ENCODE measurements around the gene RAPGEF5. TPM values are rescaled to one million over a fixed set of nuclear protein-coding genes. Genes with fewer than 3 reads are reported as not detected.

Gene RAPGEF5
- total RNA-seq, 3 donors from 2014 or later: 18.7 to 78.0 (median 41.9) TPM

DNA sequence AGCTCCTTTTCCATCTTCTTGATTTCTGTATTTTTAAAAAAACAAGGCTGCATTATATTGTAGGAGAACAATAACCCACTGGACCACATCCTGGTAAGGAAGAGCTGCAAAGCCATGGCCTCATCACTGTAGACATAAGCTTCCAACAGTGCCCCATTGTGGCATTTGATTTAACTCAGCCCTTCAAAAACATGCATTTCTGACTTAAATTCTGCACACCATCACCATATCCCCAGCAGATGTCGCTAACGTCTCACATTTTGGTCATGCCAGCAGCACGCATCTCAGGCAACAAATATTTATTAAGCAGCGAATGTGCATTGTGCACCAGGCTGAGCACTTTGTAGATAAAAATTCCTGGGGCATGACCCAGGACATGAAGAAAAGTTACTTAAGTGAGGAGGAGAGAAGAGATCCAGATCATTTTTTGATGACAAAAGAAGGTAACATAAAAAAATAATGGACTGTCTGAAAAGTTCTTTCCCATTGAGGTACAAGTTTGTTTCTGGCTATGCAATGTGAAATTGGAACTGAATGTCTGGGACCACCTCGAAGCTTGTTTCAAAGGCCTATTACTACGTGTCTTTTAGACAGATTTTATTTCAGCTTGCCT, 246.6 kb downstream of the RAPGEF5 start:
- peak; percentile 83 to 97 (median 87) for TF ChIP-seq CTCF (IDR thresholded peaks at IDR 0.05)
- TF ChIP-seq POLR2A (IDR thresholded peaks at IDR 0.05): no peak
- TF ChIP-seq POLR2AphosphoS5 (IDR thresholded peaks at IDR 0.05): no peak
- Histone ChIP-seq H3K36me3 (no peaks in the 10 kb centered on the region), H3K27me3 (no peaks in the 10 kb centered on the region), H3K9me3 (no peaks in the 10 kb centered on the region), H3K27ac (no peak overlapping the region), H3K4me1 (no peaks in the 10 kb centered on the region), H3K4me3 (no peak overlapping the region)
- intact Hi-C loops (cut with DNase I; ENCODE audit: low total_unique reads): no loop called here
- DNase-seq (ENCODE audit: low spot score in 2 of 2): peak in 1 of 2 donors; percentile 63

GRCh38 chr7:22109761-22110160, 247.2 kb downstream of the RAPGEF5 start:
- no peaks in the 10 kb centered on the region for H3K36me3 ChIP-seq
- TF ChIP-seq CTCF (IDR thresholded peaks at IDR 0.05): no peak
- no peak for TF ChIP-seq POLR2A (IDR thresholded peaks at IDR 0.05)
- TF ChIP-seq POLR2AphosphoS5 (IDR thresholded peaks at IDR 0.05): no peak
- H3K27ac ChIP-seq: no peak overlapping the region
- DNase-seq (ENCODE audit: low spot score in 2 of 2): no peak
- no peak overlapping the region for H3K4me3 ChIP-seq
- no peaks in the 10 kb centered on the region for H3K9me3 ChIP-seq
- no peaks in the 10 kb centered on the region for H3K4me1 ChIP-seq
- intact Hi-C loops (cut with DNase I; ENCODE audit: low total_unique reads): no loop called here
- H3K27me3 ChIP-seq: no peaks in the 10 kb centered on the region

DNA sequence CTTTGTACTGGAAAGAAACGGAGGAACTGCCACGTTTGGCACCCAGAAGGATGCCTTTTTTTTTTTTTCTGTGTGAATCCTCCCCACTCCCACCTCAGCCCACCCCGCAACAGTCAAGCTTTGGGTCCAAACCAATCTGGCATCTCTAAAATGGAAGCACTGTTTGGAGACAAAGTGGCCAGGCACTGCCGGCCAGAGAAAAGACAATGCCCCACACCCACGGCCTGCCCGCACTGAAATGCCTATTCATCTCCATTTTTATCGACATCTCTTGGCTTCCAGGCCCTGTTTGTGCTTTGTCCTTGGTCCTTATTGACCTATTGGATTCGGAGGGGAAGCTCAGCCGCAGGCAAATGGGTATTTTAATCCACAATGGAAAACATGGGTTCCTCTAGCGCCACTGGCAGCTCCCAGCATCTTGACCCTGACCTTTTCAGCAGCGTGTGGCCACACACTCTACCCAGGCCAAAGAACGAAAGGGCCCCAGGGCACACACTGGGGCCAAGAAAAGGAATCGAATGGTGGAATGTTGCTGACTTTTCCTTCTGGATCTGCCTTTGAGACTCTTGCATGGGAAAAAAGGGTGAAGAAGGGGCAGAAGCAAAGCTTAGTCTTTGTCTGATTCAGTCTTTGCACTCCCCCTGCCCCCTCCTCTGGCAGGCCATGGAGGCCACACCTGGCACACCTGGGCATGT, 248.7 kb downstream of the RAPGEF5 start:
- TF ChIP-seq POLR2A (IDR thresholded peaks at IDR 0.05) (no peak), POLR2AphosphoS5 (IDR thresholded peaks at IDR 0.05) (no peak), CTCF (IDR thresholded peaks at IDR 0.05) (no peak)
- intact Hi-C loops (cut with DNase I; ENCODE audit: low total_unique reads): no loop called here
- DNase-seq (ENCODE audit: low spot score in 2 of 2): no peak
- H3K27me3 ChIP-seq: no peaks in the 10 kb centered on the region
- no peak overlapping the region for H3K4me3 ChIP-seq
- no peaks in the 10 kb centered on the region for H3K36me3 ChIP-seq
- H3K27ac ChIP-seq: no peak overlapping the region
- no peaks in the 10 kb centered on the region for H3K4me1 ChIP-seq
- H3K9me3 ChIP-seq: no peaks in the 10 kb centered on the region

DNA sequence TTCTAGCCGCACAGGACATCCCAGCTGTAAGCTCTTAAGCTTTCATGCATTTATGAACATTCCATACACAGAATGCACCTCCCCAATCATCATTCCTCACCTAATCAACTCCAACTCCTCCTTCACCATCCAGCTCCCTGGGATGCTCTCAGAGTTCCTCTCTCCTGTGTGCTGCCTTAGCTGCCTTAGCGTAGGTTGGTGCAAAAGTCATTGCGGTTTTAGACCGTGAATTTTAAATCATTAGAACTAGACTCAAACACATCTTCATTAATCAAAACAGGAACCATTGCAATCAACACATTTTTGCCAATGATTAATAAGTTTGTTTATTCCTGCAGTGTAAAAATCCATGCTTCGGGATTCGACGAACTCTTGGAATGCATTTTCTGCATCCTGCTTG, 251.4 kb downstream of the RAPGEF5 start:
- Histone ChIP-seq H3K9me3 (no peaks in the 10 kb centered on the region), H3K4me3 (no peak overlapping the region), H3K27ac (no peak overlapping the region), H3K36me3 (no peaks in the 10 kb centered on the region), H3K27me3 (no peaks in the 10 kb centered on the region), H3K4me1 (no peaks in the 10 kb centered on the region)
- DNase-seq (ENCODE audit: low spot score in 2 of 2): no peak
- TF ChIP-seq POLR2A (IDR thresholded peaks at IDR 0.05): no peak
- TF ChIP-seq CTCF (IDR thresholded peaks at IDR 0.05): no peak
- intact Hi-C loops (cut with DNase I; ENCODE audit: low total_unique reads): no loop called here
